GM19035 (cell line): ENCODE data around the gene RNF138.
"Not testable (repeated sequence)": the region's sequence is repeated elsewhere in the genome, so short reads cannot be mapped to it uniquely, and the experiment has no call there.

Experiments used
- ATAC-seq: cut with Tn5 transposase; IDR thresholded peaks from one replicate; pipeline ENCODE4 v1.9.1; 2021; ENCODE audit not compliant: unreplicated experiment

RNF138 gene

DNA sequence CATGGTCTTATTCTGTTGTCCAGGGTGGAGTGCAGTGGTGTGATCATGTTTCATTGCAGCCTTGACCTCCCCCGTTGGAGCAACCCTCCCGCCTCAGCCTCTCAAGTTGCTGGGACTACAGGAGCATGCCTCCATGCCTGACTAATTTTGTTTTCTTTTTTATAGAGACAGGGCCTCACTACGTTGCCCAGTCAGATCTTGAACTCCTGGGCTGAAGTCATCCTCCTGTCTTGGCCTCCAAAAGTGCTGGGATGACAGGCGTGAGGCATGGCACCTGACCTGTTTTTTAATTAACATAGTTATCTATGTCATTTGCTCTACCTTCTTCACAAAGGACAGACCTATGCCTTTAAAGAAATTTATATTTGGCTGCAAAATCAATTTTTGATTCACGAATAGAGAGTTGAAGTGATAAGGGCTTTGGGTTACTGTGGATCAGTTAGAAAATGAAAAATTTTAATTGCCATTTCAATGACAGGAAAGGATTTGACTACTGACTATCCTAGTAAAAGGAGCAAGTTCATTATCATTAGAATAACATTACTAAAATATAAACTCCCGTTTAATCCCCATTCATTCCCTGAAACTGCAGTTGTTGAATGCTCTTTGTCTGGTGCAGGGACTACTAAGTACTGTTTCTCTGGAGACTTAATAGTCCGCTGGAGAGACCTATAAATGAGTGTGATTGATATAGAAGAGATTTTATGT is 3.7 kb downstream of the RNF138 start:
- ATAC-seq = no peak

DNA sequence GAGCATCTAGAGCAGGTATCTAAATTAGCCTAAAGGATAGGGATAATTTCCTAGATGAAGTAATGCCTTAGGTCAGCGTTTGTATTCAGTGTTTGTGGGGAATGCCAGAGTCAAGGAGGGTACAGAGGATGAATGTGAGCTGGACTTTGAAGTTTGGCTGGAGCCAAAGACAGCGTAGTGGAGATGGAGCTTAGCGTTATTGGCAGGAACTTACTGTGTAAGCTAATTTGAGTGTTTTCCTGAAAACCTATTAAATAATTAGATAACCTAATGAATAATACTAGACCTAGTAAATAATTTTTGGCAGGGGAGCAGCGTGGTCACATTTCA is 4.2 kb downstream of the RNF138 start:
- no peak for ATAC-seq

- no peak for ATAC-seq
Observed at GRCh38 chr18:32096946-32097345, 5.3 kb downstream of the RNF138 start.

- no peak for ATAC-seq
Observed at GRCh38 chr18:32104516-32104915, 12.8 kb downstream of the RNF138 start.

GRCh38 chr18:32110005-32110404 is 18.3 kb downstream of the RNF138 start:
- no peak for ATAC-seq

DNA sequence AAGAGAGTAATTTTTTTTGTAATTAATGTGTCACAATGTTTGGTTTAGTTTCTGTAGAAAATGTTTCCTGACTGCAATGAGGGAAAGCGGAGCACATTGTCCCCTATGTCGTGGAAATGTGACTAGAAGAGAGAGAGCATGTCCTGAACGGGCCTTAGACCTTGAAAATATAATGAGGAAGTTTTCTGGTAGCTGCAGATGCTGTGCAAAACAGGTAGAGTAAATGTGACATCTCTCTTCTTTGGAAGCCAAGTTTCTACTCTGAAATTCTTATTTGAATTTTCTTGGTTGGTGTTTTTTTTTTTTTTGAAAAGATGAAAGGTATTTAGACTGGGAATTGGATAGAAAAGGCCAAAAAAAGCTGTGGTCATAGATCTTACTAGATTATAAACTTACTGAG is 20.0 kb downstream of the RNF138 start:
- ATAC-seq = no peak

DNA sequence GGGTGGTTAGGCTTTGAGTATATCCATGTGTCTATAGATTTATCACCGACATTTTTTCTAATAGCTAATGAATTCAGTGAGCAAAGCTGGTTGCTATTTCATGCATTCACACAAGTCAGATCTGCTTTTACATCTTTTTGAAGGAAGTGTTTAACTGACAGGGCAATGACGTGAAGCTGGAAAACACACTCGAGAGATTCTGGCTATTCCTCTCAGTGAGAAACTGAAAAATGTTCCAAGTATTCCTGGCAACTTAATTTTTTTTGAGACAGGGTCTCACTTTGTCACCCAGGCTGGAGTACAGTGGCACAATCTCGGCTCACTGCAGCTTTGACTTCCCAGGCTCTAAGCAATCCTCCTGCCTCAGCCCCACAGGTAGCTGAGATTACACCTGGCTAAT is 21.2 kb downstream of the RNF138 start:
- no peak for ATAC-seq

DNA sequence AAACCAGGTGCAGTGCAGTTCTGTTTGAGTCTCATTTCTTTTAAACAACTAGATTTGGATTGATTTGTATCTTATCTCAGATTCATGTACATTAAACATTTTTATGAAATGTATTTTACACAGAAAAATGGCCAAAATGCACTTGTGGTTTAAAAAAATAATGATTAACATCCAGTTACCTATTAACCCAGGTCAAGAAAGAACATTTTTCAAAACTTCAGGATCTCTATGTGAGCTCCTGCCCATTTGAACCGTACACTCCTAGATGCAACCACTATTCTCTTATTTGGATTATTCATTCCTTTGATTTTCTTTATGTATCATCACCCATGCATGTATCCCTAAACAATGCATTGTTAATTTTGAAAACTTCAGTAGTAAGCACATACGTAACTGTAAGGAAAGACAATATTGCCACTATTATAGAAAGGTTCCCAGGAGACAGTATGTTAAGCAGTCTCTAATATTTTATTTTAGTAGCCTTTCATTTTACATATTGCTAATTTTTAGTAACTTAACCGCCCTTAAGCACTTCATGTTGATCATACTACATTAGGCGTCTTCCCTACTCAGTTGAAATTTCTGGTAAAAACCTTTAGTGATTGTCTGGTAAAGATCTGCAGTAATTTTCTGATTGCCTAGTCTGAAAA is 22.7 kb downstream of the RNF138 start:
- no peak for ATAC-seq

DNA sequence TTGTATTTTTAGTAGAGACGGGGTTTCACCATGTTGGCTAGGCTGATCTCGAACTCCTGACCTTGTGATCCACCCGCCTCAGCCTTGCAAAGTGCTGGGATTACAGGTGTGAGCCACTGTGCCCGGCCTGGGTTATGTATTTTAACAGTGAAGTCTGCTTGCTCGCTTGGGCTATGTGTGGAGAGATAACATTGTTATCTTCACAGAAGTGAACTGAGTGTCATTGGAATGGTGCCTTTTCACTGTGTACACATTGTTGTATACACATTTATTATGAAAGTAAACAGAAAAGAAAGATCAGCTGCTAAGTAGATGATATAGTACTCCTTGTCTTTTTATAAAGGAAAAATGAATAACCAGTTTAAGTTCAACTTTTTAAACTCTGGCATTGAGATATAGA is 30.4 kb downstream of the RNF138 start:
- no peak for ATAC-seq

DNA sequence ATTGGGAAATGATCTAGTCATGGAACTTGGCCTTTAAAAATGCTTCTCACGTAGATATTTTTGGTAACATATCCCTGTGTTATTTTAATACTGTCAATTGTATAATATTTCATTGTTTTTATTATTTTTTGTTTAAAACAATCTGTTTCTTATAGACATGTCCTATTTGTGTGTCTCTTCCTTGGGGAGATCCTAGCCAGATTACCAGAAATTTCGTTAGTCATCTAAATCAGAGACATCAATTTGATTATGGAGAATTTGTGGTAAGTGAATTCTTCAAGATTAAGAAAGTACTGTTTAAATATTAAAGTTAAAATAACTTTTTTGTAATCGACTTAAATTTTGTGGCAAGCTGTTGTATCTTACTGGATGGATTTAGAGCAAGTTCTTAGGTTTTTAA is 34.9 kb downstream of the RNF138 start:
- ATAC-seq = no peak

DNA sequence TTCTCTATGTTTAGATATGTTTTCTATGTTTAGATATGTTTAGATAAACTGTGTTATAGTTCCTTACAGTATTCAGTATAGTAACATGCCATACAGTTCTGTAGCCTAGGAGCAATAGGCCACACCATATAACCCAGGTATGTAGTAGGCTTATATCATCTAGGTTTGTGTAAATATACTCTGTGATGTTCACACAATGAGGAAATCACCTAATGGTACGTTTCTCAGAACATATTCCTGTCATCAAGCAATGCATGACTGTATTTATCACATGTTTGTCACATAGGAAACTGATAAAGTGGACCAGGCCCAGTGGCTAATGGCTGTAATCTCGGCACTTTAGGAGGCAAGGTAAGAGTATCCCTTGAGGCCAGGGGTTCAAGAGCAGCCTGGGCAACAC is 44.0 kb downstream of the RNF138 start:
- no peak for ATAC-seq

DNA sequence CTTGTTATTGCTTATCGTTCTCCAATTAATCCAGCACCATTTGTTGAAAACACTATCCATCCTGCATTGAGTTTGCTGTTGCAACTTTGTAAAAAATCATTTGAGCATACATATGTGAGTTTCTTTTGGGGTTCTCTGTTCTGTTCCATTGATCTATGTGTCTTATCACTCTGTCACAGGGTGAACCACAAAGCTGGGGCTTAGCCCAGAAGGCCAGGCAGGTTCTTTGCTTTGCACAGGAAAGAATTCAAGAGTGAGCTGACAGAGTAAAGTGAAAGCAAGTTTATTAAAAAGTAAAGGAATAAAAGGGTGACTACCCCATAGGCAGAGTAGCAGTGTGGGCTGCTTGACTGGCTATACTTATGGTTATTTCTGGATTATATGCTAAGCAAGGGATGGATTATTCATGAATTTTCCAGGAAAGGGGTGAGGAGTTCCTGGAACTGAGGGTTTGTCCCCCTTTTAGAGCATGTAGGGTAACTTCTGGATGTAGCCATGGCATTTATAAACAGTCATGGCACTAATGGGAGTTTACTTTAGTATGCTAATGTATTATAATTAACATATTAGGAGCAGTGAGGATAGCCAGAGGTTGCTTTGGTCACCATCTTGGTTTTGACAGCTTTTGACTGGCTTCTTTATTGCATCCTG is 46.8 kb downstream of the RNF138 start:
- ATAC-seq = no peak

DNA sequence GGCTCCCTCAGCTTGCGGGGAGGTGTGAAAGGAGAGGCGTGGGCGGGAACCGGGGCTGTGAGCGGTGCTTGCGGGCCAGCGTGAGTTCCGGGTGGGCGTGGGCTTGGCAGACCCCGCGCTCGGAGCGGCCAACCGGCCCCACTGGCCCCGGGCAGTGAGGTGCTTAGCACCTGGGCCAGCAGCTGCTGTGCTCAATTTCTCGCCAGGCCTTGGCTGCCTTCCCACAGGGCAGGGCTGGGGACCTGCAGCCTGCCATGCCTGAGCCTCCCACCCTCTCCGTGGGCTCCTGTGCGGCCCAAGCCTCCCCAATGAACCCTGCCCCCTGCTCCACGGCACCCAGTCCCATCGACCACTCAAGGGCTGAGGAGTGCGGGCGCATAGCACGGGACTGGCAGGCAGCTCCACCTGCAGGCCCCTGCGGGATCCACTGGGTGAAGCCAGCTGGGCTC is 48.2 kb downstream of the RNF138 start:
- ATAC-seq = no peak

- ATAC-seq = no peak
Observed at GRCh38 chr18:32148185-32148870, 56.7 kb downstream of the RNF138 start.

GRCh38 chr18:32152705-32153448 is 61.2 kb downstream of the RNF138 start:
- peak; percentile 71 for ATAC-seq

GRCh38 chr18:32156855-32157254 is 65.2 kb downstream of the RNF138 start:
- no peak for ATAC-seq

GRCh38 chr18:32157580-32157979 is 65.9 kb downstream of the RNF138 start:
- ATAC-seq = no peak

DNA sequence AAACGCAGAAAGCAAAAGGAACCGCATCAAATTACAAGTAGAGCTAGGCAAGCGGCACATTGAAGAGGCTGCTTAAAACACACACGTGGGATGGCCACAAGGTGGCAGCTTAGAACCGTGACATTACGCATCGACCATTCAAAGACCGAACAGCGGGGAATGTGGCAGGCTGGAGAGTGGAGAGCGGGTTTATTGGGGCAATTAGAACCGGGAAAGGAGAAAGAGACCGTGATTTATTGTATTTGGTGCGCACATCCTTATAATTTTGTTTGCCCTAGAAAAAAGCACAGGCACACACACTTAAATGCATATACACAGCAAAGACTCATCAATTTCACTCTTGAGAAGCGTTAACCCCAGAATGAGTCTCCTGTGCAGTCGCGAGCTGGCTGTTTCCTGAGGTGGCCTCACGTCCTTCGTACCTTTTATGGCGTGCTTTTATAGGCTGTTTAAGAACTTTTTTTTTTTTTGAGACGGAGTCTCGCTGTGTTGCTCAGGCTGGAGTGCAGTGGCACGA is 66.5 kb downstream of the RNF138 start:
- peak; percentile 91 for ATAC-seq

DNA sequence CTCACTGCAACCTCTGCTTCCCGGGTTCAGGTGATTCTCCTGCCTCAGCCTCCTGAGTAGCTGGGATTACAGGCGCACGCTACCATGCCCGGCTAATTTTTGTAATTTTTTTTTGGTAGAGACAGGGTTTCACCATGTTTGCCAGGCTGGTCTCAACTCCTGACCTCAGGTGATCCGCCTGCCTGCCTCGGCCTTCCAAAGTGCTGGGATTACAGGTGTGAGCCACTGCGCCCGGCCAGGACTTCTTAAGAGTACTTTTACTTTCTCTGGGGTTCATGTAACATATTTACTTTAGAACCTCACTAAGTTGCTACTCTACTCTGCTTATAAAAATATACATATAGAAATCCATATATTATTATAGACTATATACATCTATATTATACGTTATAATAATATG is 67.0 kb downstream of the RNF138 start:
- not testable (repeated sequence) for ATAC-seq

DNA sequence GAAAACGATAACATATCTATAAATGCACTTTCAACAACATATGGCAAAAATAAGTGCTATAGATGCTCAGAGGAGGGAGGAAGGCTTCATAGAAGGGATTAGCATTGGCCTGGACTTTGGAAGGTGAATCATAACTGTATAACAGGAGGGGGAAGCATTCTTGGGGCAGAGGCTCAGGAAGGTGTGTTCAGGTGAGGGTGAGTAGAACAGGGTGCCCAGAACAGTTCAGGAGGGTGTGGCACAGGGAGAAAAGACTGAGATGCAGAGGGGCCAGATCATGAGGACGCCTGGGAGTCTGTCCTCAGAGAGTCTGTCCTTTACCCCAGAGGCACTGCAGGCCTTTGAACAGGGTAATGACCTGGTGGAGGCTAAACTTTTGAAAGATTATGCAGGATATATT is 68.9 kb downstream of the RNF138 start:
- ATAC-seq = no peak
